ENCODE measurements around the gene TRABD2B.

Gene TRABD2B

GRCh38 chr1:47997289-47998200, at the start of gene TRABD2B:
TSS of gene TRABD2B (minus strand) at chr1:47997385.
- DNase-seq = peak; percentile 56

- no peak for DNase-seq
Measured at GRCh38 chr1:48044311-48044710, 47.1 kb upstream of the TRABD2B start.

GRCh38 chr1:48043622-48044021, 46.4 kb upstream of the TRABD2B start:
- DNase-seq = no peak

GRCh38 chr1:48040154-48040553, 43.0 kb upstream of the TRABD2B start:
- DNase-seq = no peak

- DNase-seq = no peak
Measured at GRCh38 chr1:48039088-48040054, 42.2 kb upstream of the TRABD2B start.

- no peak for DNase-seq
Measured at GRCh38 chr1:48038270-48038767, 41.1 kb upstream of the TRABD2B start.

GRCh38 chr1:48036710-48037355, 39.6 kb upstream of the TRABD2B start:
- no peak for DNase-seq

- DNase-seq = no peak
Measured at GRCh38 chr1:48035371-48036141, 38.4 kb upstream of the TRABD2B start.

GRCh38 chr1:48033495-48034045, 36.4 kb upstream of the TRABD2B start:
- DNase-seq = no peak

GRCh38 chr1:48031676-48032075, 34.5 kb upstream of the TRABD2B start:
- DNase-seq = no peak

GRCh38 chr1:48030696-48031365, 33.6 kb upstream of the TRABD2B start:
- no peak for DNase-seq

GRCh38 chr1:48030211-48030610, 33.0 kb upstream of the TRABD2B start:
- no peak for DNase-seq

- no peak for DNase-seq
Measured at GRCh38 chr1:48028218-48029069, 31.3 kb upstream of the TRABD2B start.

- no peak for DNase-seq
Measured at GRCh38 chr1:48027533-48027835, 30.3 kb upstream of the TRABD2B start.

GRCh38 chr1:48026701-48027532, 29.7 kb upstream of the TRABD2B start:
- DNase-seq = no peak

- no peak for DNase-seq
Measured at GRCh38 chr1:48026275-48026674, 29.1 kb upstream of the TRABD2B start.

GRCh38 chr1:48025076-48025475, 27.9 kb upstream of the TRABD2B start:
- DNase-seq = no peak

- DNase-seq = no peak
Measured at GRCh38 chr1:48023488-48023887, 26.3 kb upstream of the TRABD2B start.

GRCh38 chr1:48022306-48022705, 25.1 kb upstream of the TRABD2B start:
- no peak for DNase-seq

Data from EL (cell line).